H9 (cell line): ENCODE data around the gene DCP1B. TPM values are rescaled to one million over a fixed set of nuclear protein-coding genes. Genes with fewer than 3 reads are reported as not detected.

Experiments
- DNase-seq: peaks from one replicate; pipeline ENCODE4 v3.0.0-alpha.2; 2017
- H2AFZ ChIP-seq: one replicate; pipeline ENCODE4 v1.6.1; 2013; ENCODE audit warnings: mild to moderate bottlenecking, low read length, control low read depth, moderate library complexity
- H2AK5ac ChIP-seq: 2 replicates; pipeline ENCODE4 v1.6.1; 2013; ENCODE audit warnings: low read length, control low read depth, mixed read lengths; ENCODE audit not compliant: insufficient read length
- H2BK120ac ChIP-seq: one replicate; pipeline ENCODE4 v1.6.1; 2013; ENCODE audit warnings: low read depth, mild to moderate bottlenecking, low read length, control low read depth, inconsistent platforms; ENCODE audit not compliant: poor library complexity, severe bottlenecking
- H2BK12ac ChIP-seq: 2 replicates; pipeline ENCODE4 v1.6.1; 2013; ENCODE audit warnings: low read length, control low read depth, mixed read lengths, low read depth; ENCODE audit not compliant: insufficient read length
- H2BK15ac ChIP-seq: 2 replicates; pipeline ENCODE4 v1.6.1; 2013; ENCODE audit warnings: low read depth, low read length, control low read depth
- H2BK20ac ChIP-seq: one replicate; pipeline ENCODE4 v1.6.1; 2013; ENCODE audit warnings: low read depth, mild to moderate bottlenecking, low read length, control low read depth, inconsistent platforms; ENCODE audit not compliant: poor library complexity, severe bottlenecking
- H2BK5ac ChIP-seq: 2 replicates; pipeline ENCODE4 v1.6.1; 2013; ENCODE audit warnings: low read length, control low read depth, mixed read lengths; ENCODE audit not compliant: insufficient read length
- H3K14ac ChIP-seq: 2 replicates; pipeline ENCODE4 v1.6.1; 2013; ENCODE audit warnings: low read length, control low read depth; ENCODE audit not compliant: insufficient read depth
- H3K18ac ChIP-seq: 2 replicates; pipeline ENCODE4 v1.6.1; 2013; ENCODE audit warnings: low read depth, mild to moderate bottlenecking, mixed read lengths, low read length, control low read depth; ENCODE audit not compliant: insufficient read length
- H3K23ac ChIP-seq: 2 replicates; pipeline ENCODE4 v1.6.1; 2013; ENCODE audit warnings: low read length, control low read depth, mixed read lengths, low read depth; ENCODE audit not compliant: insufficient read length
- H3K23me2 ChIP-seq: 2 replicates; pipeline ENCODE4 v1.6.1; 2013; ENCODE audit warnings: low read depth, mild to moderate bottlenecking, mixed read lengths, low read length, control low read depth; ENCODE audit not compliant: insufficient read length, poor library complexity, severe bottlenecking
- H3K27ac ChIP-seq: 2 replicates; pipeline ENCODE4 v1.5.1; 2013; ENCODE audit warnings: low read length, control low read depth, mixed read lengths, low read depth; ENCODE audit not compliant: insufficient read length
- H3K27me3 ChIP-seq: 2 replicates; pipeline ENCODE4 v1.6.1; 2013; ENCODE audit warnings: low read length, control low read depth, inconsistent platforms; ENCODE audit not compliant: insufficient read depth
- H3K4ac ChIP-seq: 2 replicates; pipeline ENCODE4 v1.6.1; 2013; ENCODE audit warnings: low read depth, mild to moderate bottlenecking, control low read depth, inconsistent platforms, low read length, moderate library complexity
- H3K4me1 ChIP-seq: 2 replicates; pipeline ENCODE4 v1.6.1; 2013; ENCODE audit warnings: low read length, control low read depth, inconsistent platforms; ENCODE audit not compliant: insufficient read depth
- H3K4me2 ChIP-seq: 2 replicates; pipeline ENCODE4 v1.6.1; 2013; ENCODE audit warnings: low read length, control low read depth, mixed read lengths; ENCODE audit not compliant: insufficient read length, insufficient read depth
- H3K56ac ChIP-seq: 2 replicates; pipeline ENCODE4 v1.6.1; 2013; ENCODE audit warnings: low read depth, mild to moderate bottlenecking, mixed read lengths, low read length, control low read depth; ENCODE audit not compliant: insufficient read length
- H3K79me1 ChIP-seq: 2 replicates; pipeline ENCODE4 v1.6.1; 2013; ENCODE audit warnings: low read depth, mild to moderate bottlenecking, moderate library complexity, low read length, control low read depth, inconsistent platforms; ENCODE audit not compliant: insufficient read depth, poor library complexity, severe bottlenecking
- H3K79me2 ChIP-seq: 2 replicates; pipeline ENCODE4 v1.6.1; 2013; ENCODE audit warnings: low read length, control low read depth, inconsistent platforms; ENCODE audit not compliant: insufficient read depth
- H3K9ac ChIP-seq: 2 replicates; pipeline ENCODE4 v1.6.1; 2013; ENCODE audit warnings: low read length, control low read depth, mixed read lengths; ENCODE audit not compliant: insufficient read length; ENCODE audit errors: extremely low read depth
- H3K9me3 ChIP-seq: one replicate; pipeline ENCODE4 v1.6.1; 2013; ENCODE audit warnings: low read depth, low read length, inconsistent platforms; ENCODE audit not compliant: control insufficient read depth
- H3T11ph ChIP-seq: one replicate; pipeline ENCODE4 v1.6.1; 2013; ENCODE audit warnings: mild to moderate bottlenecking, low read length, control low read depth, inconsistent platforms
- H4K20me1 ChIP-seq: one replicate; pipeline ENCODE4 v1.6.1; 2013; ENCODE audit not compliant: control insufficient read depth, insufficient read length, insufficient read depth
- H4K5ac ChIP-seq: 2 replicates; pipeline ENCODE4 v1.6.1; 2013; ENCODE audit warnings: low read depth, mild to moderate bottlenecking, mixed read lengths, low read length, control low read depth; ENCODE audit not compliant: insufficient read length
- H4K8ac ChIP-seq: replicated peaks from 2 replicates; pipeline ENCODE4 v1.6.1; 2013; ENCODE audit warnings: low read length, control low read depth, mixed read lengths, low read depth; ENCODE audit not compliant: insufficient read length
- H4K91ac ChIP-seq: 2 replicates; pipeline ENCODE4 v1.6.1; 2013; ENCODE audit warnings: low read depth, mild to moderate bottlenecking, moderate library complexity, mixed read lengths, low read length, control low read depth; ENCODE audit not compliant: insufficient read length
- H3K27ac Mint-ChIP-seq, 3 experiments: 2 replicates in 2 of 3; 3 replicates in 1 of 3; pipeline ENCODE4 v1.8.0; 2020 to 2021; ENCODE audit warnings: mixed read lengths in 3 of 3, mild to moderate bottlenecking in 1 of 3, moderate library complexity in 1 of 3
- H3K27me3 Mint-ChIP-seq: 2 replicates; pipeline ENCODE4 v1.8.0; 2021; ENCODE audit warnings: low read depth, mild to moderate bottlenecking, moderate library complexity, mixed read lengths
- H3K36me3 Mint-ChIP-seq, 3 experiments: 2 replicates in 2 of 3; 3 replicates in 1 of 3; pipeline ENCODE4 v1.8.0; 2020 to 2021; ENCODE audit warnings: low read depth in 3 of 3, mixed read lengths in 3 of 3; ENCODE audit not compliant: insufficient read depth in 1 of 3
- H3K4me1 Mint-ChIP-seq, 2 experiments: 2 replicates each; pipeline ENCODE4 v1.8.0; 2020; ENCODE audit warnings: mixed read lengths in 2 of 2
- H3K4me3 Mint-ChIP-seq, 2 experiments: 2 replicates in 1 of 2; 3 replicates in 1 of 2; pipeline ENCODE4 v1.8.0; 2020 to 2021; ENCODE audit warnings: mild to moderate bottlenecking in 2 of 2, mixed read lengths in 2 of 2, moderate library complexity in 1 of 2
- H3K9me3 Mint-ChIP-seq, 2 experiments: 2 replicates in 1 of 2; 3 replicates in 1 of 2; pipeline ENCODE4 v1.8.0; 2020; ENCODE audit warnings: mild to moderate bottlenecking in 2 of 2, mixed read lengths in 2 of 2, moderate library complexity in 1 of 2
- CTCF ChIP-seq: fragments of 200-600 bp; sonication (generic); conservative IDR thresholded peaks from 3 replicates; pipeline ENCODE4 v1.8.0; 2021; ENCODE audit warnings: antibody characterized with exemption, mild to moderate bottlenecking
- WGBS: extraction: QIAGEN DNeasy Blood & Tissue Kit; methylation state at CpG from one replicate; pipeline ENCODE4 v1.1.7; 2013; ENCODE audit warnings: missing lambda C conversion rate, low lambda C conversion rate, mixed read lengths; ENCODE audit not compliant: insufficient read length; ENCODE audit errors: extremely low coverage; 5-methylcytosine and 5-hydroxymethylcytosine counted together
- total RNA-seq: library from RNA; stranded (reverse); gene quantifications from 2 replicates; pipeline ENCODE4 v1.2.1, GENCODE V29; 2021

The DCP1B gene
- total RNA-seq, 1 experiment from 2014 or later = 11.2 TPM

- Histone ChIP-seq H4K91ac (no peak overlapping the region), H3T11ph (no peak overlapping the region), H3K23me2 (peaks cover 3% of the 10 kb centered on the region), H3K14ac (no peak overlapping the region), H3K56ac (no peak overlapping the region), H3K4ac (no peak overlapping the region), H3K4me2 (peak overlapping the region; percentile 16), H4K5ac (no peak overlapping the region), H3K9ac (no peak overlapping the region), H3K79me1 (no peaks in the 10 kb centered on the region), H2BK12ac (no peak overlapping the region), H3K18ac (no peak overlapping the region), H3K79me2 (no peaks in the 10 kb centered on the region), H4K20me1 (no peaks in the 10 kb centered on the region), H2AFZ (no peak overlapping the region), H2BK5ac (no peak overlapping the region), H3K23ac (no peak overlapping the region), H4K8ac (no peak overlapping the region), H3K4me1 (peaks cover 2% of the 10 kb centered on the region; the same call in 1 of the 2 replicates), H2BK20ac (no peak overlapping the region), H2BK120ac (no peak overlapping the region), H3K27me3 (peaks cover 8% of the 10 kb centered on the region; the same call in 1 of the 2 replicates), H3K27ac (no peak overlapping the region), H3K9me3 (no peaks in the 10 kb centered on the region), H2AK5ac (no peak overlapping the region), H2BK15ac (no peak overlapping the region)
- Mint-ChIP-seq H3K4me1 (peaks cover 9 to 19% of the 10 kb centered on the region in 2 experiments), H3K36me3 (no peaks in the 10 kb centered on the region), H3K27ac (no peak overlapping the region), H3K27me3 (peaks cover 80% of the 10 kb centered on the region), H3K4me3 (peak overlapping the region; percentile 50 to 66), H3K9me3 (no peaks in the 10 kb centered on the region)
- no peak for DNase-seq
- no CpG with 5 or more reads among the region's 15 CpGs for WGBS
- no peak for TF ChIP-seq CTCF
Measured at GRCh38 chr12:2035431-2036055, 31.3 kb upstream of the DCP1B start.
